Subcutaneous adipose tissue (tissue), 4 donors: Measurements from ENCODE around the gene GABRD. TPM values are rescaled to one million over a fixed set of nuclear protein-coding genes. Genes with fewer than 3 reads are reported as not detected.

Source experiments
- total RNA-seq, 4 donors: library from RNA; depleted of rRNA; stranded (reverse); fragments of >200 nt; gene quantifications; one replicate each; pipeline ENCODE4 v1.1.0, GENCODE V29; 2016
- TF ChIP-seq, protein P1 (sequence below): fragments of 450-650 bp; IDR thresholded peaks from one replicate; pipeline ENCODE4 v1.5.1; 2016; ENCODE audit warnings: low read depth, mild to moderate bottlenecking, control low read depth, antibody characterized with exemption, moderate library complexity

Gene GABRD
- total RNA-seq, 4 donors from 2014 or later, result 1.3 TPM; not detected in 3

DNA sequence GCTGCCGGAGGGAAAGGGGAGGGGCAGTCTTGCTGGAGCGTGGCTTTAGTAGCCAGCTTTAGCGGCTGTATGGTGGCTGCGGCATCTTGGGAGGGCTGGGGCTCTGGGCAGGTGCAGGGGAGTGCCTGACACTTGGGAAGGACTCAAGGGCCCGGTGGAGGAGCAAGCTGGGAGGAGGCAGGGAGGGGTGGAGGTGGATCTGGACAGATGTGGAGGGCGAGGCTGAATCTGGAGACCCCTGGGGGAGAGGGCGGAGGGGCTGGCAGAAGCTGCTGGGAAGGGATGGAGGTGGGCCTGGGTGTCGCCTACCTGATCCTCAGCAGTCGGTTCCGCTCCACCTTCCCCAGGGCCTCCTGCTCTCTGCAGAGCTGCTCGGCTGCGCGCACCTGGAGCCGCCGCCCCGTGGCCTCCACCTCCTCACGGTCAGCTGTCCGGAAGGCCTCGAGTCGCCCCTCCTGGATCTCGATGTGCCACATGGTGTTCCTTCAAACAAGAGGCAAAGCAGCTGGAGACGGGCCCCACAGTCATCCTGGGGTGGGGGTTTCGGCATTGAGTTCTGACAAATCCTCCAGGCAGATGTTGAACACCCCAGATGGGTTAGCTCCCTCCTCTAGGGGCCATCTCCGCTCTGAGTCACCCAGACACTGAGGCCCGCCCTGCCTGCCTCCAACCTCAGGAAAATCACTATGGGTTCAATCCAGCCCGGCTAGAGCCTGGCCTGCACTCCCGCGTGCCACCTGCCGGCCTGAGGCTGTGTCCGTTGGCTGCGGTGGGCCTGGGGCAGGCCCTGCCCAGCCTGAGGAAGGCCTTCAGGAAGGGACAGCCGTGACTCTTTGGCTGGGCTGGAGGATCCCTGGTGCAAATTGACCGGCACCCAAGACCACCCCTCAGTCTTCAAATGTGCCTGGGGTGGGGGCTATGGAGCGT, 45.2 kb upstream of the GABRD start:
- TF ChIP-seq, protein P1, sequence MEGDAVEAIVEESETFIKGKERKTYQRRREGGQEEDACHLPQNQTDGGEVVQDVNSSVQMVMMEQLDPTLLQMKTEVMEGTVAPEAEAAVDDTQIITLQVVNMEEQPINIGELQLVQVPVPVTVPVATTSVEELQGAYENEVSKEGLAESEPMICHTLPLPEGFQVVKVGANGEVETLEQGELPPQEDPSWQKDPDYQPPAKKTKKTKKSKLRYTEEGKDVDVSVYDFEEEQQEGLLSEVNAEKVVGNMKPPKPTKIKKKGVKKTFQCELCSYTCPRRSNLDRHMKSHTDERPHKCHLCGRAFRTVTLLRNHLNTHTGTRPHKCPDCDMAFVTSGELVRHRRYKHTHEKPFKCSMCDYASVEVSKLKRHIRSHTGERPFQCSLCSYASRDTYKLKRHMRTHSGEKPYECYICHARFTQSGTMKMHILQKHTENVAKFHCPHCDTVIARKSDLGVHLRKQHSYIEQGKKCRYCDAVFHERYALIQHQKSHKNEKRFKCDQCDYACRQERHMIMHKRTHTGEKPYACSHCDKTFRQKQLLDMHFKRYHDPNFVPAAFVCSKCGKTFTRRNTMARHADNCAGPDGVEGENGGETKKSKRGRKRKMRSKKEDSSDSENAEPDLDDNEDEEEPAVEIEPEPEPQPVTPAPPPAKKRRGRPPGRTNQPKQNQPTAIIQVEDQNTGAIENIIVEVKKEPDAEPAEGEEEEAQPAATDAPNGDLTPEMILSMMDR, result no peak

DNA sequence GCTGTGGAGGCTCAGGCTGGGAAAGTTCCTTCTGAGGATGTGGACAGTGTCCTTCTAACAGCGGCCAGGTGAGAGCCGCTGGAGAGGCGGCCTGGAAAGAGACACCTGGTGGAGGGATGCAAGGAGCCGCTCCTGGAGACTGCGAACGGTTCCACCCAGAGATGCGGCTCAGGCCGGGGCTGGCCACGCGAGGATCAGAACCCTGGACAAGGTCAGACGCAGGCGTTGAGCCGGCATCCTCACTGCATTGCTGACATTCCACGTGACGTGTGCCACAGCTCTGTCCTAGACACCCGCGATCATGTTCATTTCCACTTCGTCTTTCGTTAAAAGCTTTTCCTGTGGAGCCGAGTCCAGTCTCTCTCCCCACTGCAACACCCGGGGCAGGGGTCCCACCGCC, 44.3 kb upstream of the GABRD start:
- TF ChIP-seq, protein P1, result no peak

DNA sequence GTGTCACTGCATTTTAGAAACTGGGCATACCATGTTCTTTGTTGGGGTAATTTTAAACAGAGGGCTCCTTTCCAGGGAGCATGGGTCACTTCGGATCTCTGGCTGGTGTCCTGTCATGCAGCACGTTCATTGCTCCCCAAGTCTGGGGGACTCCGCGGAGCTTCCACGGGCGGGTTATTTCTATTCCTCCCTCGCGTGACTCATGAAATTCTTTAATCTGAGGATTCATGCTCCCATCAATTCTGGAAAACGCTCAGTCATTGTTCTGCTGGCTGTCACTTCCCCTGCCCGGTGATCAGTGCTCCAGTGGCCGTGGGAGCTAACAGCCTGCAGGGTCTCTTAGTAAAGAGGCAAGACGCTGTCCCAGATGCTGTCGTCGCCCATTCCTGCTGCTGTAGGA, 43.6 kb upstream of the GABRD start:
- TF ChIP-seq, protein P1, result no peak

DNA sequence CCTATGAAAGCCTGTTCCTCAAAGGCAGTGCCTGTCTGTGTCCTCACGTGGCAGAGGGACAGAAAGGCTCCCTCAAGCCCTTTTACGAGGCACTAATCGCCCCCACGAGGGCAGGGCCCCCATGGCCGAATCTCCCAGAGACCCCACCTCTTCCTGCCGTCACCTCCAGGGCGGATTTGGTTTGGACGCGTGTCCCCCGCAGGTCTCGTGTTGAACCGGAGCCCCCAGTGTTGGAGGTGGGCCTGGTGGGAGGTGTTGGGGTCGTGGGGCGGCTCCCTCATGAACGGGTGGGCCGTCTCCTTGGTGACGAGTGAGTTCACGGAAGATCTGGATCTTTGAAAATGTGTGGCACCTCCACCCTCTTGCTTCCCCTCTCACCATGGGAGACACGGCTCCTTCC, 43.1 kb upstream of the GABRD start:
- TF ChIP-seq, protein P1, result no peak

DNA sequence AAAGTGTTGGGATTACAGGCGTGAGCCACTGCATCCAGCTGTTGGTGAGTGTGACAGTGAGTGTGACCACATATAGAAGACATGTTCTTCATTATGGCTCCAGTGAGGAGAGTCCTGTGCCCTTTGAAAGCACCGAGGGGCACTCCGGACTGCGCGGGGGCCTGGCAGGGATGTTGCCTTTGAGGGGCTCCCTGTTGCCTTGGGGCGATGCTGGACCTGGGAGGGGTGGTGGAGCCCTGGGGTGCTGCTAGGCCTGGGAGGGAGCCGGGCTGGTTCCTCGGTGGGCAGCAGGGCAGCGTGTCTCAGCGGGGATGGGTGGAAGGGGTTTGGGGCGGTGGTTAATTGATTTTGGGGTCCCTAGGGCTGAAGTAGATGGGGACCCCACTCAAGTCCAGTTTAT, 41.0 kb upstream of the GABRD start:
- TF ChIP-seq, protein P1, result no peak

DNA sequence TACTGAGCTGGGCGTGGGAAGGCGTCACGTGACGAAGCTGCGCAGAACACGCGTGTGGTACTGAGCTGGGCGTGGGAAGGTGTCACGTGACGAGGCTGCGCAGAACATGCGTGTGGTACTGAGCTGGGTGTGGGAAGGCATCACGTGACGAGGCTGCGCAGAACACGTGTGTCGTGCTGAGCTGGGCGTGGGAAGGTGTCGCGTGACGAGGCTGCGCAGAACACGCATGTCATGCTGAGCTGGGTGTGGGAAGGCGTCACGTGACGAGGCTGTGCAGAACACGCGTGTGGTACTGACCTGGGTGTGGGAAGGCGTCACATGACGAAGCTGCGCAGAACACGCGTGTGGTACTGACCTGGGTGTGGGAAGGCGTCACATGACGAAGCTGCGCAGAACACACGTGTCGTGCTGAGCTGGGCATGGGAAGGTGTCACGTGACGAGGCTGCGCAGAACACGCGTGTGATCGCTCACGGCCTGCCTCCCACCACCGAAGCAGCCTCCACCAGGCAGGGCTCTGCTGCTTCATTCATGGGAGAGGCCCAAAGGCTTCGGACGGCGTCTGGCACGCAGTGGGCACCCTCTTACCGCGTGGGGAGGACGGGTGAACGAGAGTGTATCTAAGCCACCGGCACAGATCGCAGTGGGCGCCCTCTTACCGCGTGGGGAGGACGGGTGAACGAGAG, 39.5 kb upstream of the GABRD start:
- TF ChIP-seq, protein P1, result no peak

DNA sequence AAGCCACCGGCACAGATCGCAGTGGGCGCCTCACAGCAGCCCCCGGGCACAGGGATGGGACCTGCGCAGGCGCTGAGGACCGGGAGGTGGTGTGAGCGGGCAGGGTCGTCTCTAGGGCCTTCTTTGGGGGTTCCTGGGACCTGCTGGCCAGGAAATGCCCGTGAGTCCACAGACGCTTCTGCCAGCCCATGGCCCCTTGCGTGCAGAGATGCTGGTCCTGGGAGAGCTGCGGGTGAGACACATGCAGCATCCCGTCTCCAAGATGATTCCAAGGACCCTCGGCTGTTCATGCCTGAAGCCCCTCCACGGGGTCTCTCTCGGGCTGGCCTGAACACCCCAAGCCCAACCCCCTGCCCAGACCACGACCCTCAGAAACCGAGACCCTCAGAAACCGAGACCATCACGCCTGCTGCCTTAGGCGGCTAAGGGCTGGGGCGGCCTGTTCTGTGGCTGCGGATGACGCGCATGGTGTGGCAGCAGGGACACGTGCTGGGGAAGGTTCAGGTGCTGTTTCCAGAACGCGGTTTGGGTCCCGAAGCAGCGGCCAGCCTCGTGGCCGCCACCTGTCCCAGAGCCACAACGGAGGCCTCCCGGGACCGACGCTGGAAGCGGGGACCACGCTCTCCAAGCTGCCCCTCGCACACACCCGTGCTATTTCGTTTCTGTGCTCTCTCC, 38.5 kb upstream of the GABRD start:
- TF ChIP-seq, protein P1, result no peak
